Nephron (organoid): ENCODE measurements around the gene HPCAL1.

Source experiments
- H3K27ac Mint-ChIP-seq, 3 experiments: 2 replicates each; pipeline ENCODE4 v1.8.0; 2020; ENCODE audit warnings: mixed read lengths in 3 of 3, mild to moderate bottlenecking in 2 of 3, moderate library complexity in 1 of 3
- H3K27me3 Mint-ChIP-seq: 2 replicates; pipeline ENCODE4 v1.8.0; 2021; ENCODE audit warnings: low read depth, mild to moderate bottlenecking, moderate library complexity, mixed read lengths
- H3K36me3 Mint-ChIP-seq: 2 replicates; pipeline ENCODE4 v1.8.0; 2020; ENCODE audit warnings: low read depth, mixed read lengths
- H3K4me1 Mint-ChIP-seq: 2 replicates; pipeline ENCODE4 v1.8.0; 2020; ENCODE audit warnings: mixed read lengths
- H3K4me3 Mint-ChIP-seq, 3 experiments: 2 replicates each; pipeline ENCODE4 v1.8.0; 2020; ENCODE audit warnings: mild to moderate bottlenecking in 3 of 3, mixed read lengths in 3 of 3, moderate library complexity in 2 of 3
- H3K9me3 Mint-ChIP-seq: 2 replicates; pipeline ENCODE4 v1.8.0; 2020; ENCODE audit warnings: mixed read lengths
- TF ChIP-seq, protein P1 (sequence below), 3 experiments: fragments of 200-600 bp; sonication (generic); IDR thresholded peaks; one replicate each; pipeline ENCODE4 v1.5.0; 2021; ENCODE audit warnings: antibody characterized with exemption in 3 of 3; ENCODE audit not compliant: unreplicated experiment in 3 of 3

Gene HPCAL1

DNA sequence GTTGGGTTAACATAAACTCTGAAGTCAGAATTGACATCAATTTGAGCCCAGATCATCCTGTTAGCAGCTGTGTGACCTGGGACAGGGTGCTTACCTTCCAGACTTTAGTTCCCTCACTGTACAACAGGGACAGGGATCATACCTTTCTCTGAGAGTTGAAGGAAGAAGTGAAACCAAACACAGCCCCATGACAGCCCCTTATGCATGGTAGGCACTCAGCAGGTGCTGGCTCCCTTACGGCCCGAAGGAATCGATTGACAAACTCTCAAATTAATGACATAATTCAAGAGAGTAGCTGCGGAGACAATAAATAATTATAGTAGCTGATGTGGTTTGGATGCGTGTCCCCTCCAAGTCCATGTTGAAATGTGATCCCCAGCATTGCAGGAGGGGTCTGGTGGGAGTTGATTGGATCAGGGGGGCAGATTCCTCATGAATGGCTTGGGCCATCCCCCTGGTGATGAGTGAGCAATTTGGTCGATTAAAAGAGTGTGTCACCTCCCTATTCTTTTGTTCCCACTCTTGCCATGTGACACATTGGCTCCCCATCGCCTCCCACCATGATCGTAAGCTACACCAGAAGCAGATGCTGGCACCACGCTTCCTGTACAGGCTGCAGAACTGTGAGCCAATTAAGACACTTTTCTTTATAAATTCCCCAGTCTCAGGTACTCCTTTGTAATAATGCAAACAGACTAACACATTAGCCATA, 73.0 kb downstream of the HPCAL1 start:
- Mint-ChIP-seq H3K9me3 (no peaks in the 10 kb centered on the region), H3K4me1 (peaks cover 32% of the 10 kb centered on the region), H3K27me3 (peaks cover 12% of the 10 kb centered on the region), H3K36me3 (no peaks in the 10 kb centered on the region), H3K27ac (no peak overlapping the region), H3K4me3 (no peak overlapping the region)
- TF ChIP-seq, protein P1, sequence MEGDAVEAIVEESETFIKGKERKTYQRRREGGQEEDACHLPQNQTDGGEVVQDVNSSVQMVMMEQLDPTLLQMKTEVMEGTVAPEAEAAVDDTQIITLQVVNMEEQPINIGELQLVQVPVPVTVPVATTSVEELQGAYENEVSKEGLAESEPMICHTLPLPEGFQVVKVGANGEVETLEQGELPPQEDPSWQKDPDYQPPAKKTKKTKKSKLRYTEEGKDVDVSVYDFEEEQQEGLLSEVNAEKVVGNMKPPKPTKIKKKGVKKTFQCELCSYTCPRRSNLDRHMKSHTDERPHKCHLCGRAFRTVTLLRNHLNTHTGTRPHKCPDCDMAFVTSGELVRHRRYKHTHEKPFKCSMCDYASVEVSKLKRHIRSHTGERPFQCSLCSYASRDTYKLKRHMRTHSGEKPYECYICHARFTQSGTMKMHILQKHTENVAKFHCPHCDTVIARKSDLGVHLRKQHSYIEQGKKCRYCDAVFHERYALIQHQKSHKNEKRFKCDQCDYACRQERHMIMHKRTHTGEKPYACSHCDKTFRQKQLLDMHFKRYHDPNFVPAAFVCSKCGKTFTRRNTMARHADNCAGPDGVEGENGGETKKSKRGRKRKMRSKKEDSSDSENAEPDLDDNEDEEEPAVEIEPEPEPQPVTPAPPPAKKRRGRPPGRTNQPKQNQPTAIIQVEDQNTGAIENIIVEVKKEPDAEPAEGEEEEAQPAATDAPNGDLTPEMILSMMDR (IDR thresholded peaks at IDR 0.05; ENCODE audit: unreplicated experiment in 3 of 3): no peak

DNA sequence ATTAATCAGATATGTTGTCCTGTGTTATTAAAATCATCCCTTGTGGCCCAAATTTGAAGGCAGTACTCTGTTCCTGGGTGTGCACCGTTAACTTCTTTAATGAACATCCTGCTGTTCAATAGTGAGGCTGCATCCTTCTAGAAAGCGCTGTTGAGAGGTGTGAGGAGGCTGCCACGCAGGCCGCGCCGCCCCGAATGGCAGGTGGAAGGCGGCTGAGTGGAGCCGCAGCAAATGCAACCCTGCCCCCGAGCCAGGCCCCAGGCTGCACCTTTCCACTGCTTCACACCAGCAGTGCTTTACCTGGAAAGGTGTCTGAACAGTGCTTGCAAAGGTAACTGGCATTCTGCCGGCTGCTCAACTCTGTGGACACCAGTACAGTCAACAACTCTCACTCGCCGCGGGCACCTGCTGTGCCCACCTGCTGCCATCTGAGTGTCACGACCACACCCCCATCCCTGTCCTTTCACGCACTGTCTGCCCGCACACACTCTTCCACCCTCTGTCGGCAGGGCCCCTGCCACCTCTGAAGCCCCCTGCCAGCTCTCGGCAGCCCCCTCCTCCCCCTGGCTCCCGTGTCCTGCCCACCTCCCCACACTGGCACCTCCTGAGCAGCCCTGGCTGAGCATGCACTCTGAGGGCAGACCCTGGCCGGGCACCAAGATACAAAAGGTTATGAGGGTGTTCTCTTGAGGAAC, 74.5 kb downstream of the HPCAL1 start:
- H3K36me3 Mint-ChIP-seq: no peaks in the 10 kb centered on the region

DNA sequence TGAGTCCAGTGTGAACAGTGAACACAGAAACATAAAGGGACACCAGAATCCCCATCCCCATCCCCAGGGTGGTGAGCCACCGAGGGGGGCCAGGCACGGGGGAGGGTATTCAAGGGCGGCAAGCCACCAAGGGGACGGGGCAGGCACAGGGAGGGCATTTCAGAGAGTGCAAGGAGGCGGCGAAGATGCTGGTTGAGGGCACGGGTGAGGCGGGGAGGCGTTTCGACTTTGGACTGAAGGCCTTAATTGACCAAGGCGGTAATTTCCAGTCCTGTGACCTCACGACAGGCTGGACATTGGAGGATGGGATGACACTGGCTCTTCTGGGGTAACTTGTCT, 75.0 kb downstream of the HPCAL1 start:
- H3K9me3 Mint-ChIP-seq: no peaks in the 10 kb centered on the region
- TF ChIP-seq, protein P1 (IDR thresholded peaks at IDR 0.05; ENCODE audit: unreplicated experiment in 3 of 3): no peak
- peaks cover 20% of the 10 kb centered on the region for H3K27me3 Mint-ChIP-seq
- H3K4me1 Mint-ChIP-seq: peaks cover 39% of the 10 kb centered on the region
- no peak overlapping the region for H3K4me3 Mint-ChIP-seq
- H3K27ac Mint-ChIP-seq: no peak overlapping the region
- no peaks in the 10 kb centered on the region for H3K36me3 Mint-ChIP-seq

More for the DNA sequence above, 74.5 kb downstream of the HPCAL1 start:
- Mint-ChIP-seq H3K4me1 (peaks cover 39% of the 10 kb centered on the region), H3K4me3 (no peak overlapping the region), H3K27ac (no peak overlapping the region), H3K9me3 (no peaks in the 10 kb centered on the region), H3K27me3 (peaks cover 20% of the 10 kb centered on the region)
- TF ChIP-seq, protein P1 (IDR thresholded peaks at IDR 0.05; ENCODE audit: unreplicated experiment in 3 of 3): no peak

DNA sequence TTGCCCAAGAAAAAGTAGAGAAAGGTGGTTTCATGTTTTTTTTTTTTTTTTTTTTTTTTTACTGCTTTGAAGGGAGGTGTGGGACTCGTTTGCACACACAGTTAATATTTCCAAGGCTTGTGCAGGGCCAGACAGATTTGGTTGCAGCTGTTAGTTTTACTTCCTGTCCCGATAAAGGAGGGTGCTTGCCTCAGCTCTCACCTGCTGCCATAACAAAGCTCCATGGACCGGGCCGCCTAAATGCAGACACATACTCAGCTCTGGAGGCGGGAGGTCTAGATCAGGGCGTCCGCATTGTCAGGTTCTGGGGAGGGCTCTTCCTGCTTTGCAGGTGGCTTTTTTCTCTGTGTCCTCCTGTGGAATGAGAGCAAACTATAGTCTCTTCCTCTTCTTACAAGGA, 75.5 kb downstream of the HPCAL1 start:
- no peak overlapping the region for H3K27ac Mint-ChIP-seq

DNA sequence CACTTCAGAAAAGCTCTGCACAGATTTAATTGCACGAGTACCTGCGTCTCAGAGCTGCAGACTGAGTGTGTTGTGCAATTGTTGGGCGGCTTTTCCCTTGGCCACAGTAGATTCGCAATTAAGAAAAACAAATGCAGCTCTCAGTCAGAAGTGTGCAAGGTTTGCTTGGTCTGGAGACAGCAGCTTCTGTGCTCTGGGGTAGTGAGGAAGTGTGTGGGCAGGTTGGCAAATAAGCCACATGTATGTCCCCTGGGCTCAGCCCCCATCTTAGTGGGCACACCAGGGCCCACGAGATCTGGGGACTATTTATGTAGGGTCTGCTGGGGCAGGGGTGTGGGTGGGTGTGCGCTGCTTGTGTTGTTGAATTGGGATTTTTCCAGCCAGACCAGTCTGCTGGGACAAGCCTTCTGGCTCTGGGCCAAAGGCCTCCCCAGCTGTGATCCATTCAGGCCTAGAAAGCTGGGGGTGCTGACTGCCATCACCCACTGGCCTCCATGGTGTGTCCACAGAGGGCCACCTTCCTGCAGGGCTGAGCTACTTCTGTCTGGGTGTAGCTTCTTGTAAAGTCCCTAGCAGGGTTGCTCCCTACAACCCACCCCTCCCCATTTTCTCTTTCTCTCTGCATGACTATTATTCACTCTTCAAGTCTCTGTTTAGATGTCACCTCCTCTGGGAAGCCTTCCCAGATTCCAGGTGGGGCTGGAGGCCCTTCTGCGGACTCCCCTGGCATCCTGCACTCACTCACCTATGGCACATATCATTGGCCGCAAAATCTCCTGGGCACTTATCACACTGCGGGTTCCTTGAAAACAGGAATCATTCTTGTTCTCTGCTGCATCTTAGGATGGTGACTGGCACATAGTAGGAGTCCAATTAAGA, 77.6 kb downstream of the HPCAL1 start:
- Mint-ChIP-seq H3K9me3 (no peaks in the 10 kb centered on the region), H3K4me3 (no peak overlapping the region), H3K27ac (peak overlapping the region in 1 of 3 experiments; percentile 30), H3K27me3 (peaks cover 29% of the 10 kb centered on the region), H3K4me1 (peaks cover 39% of the 10 kb centered on the region), H3K36me3 (no peaks in the 10 kb centered on the region)
- TF ChIP-seq, protein P1 (IDR thresholded peaks at IDR 0.05; ENCODE audit: unreplicated experiment in 3 of 3): no peak

More for the DNA sequence above, 75.5 kb downstream of the HPCAL1 start:
- TF ChIP-seq, protein P1 (IDR thresholded peaks at IDR 0.05; ENCODE audit: unreplicated experiment in 3 of 3): no peak
- no peaks in the 10 kb centered on the region for H3K9me3 Mint-ChIP-seq
- H3K36me3 Mint-ChIP-seq: no peaks in the 10 kb centered on the region
- H3K4me1 Mint-ChIP-seq: peaks cover 39% of the 10 kb centered on the region
- H3K27me3 Mint-ChIP-seq: peaks cover 20% of the 10 kb centered on the region
- no peak overlapping the region for H3K4me3 Mint-ChIP-seq
